Peyer's patch (tissue), 4 donors: ENCODE measurements around the gene GRAMD2A.
A peak's percentile ranks its signal among the peaks of the same experiment; 100 is the strongest.

Experiments used
- CTCF ChIP-seq, 6 experiments: fragments of 450-650 bp in 4 of 6; fragments of 200-600 bp in 2 of 6; sonication (generic) in 1 of 6; IDR thresholded peaks; one replicate each; pipeline ENCODE4 v1.5.1; 2017 to 2019; ENCODE audit warnings: antibody characterized with exemption in 6 of 6, mild to moderate bottlenecking in 3 of 6, moderate library complexity in 1 of 6
- POLR2A ChIP-seq, 2 donors: fragments of 450-650 bp; IDR thresholded peaks; one replicate each; pipeline ENCODE4 v1.5.1; 2017; ENCODE audit warnings: antibody characterized with exemption in 2 of 2, mild to moderate bottlenecking in 2 of 2, moderate library complexity in 2 of 2

GRCh38 chr15:72230197-72231065 lies 32.8 kb upstream of the GRAMD2A start:
- no peak for TF ChIP-seq CTCF (IDR thresholded peaks at IDR 0.05)
- peak; percentile 33 to 43 for TF ChIP-seq POLR2A (IDR thresholded peaks at IDR 0.05)
